ENCODE data around the gene ZSCAN5A. TPM values are rescaled to one million over a fixed set of nuclear protein-coding genes. Genes with fewer than 3 reads are reported as not detected.
A peak's percentile ranks its signal among the peaks of the same experiment; 100 is the strongest.

The ZSCAN5A gene
- polyA plus RNA-seq, 1 of the 3 experiments (the other 2 are of a cell fraction): 6.8 TPM

GRCh38 chr19:56301155-56301554 is 13.5 kb downstream of the ZSCAN5A start:
- Histone ChIP-seq H3K4me1 (ENCODE audit: control insufficient read depth in 1 of 2, insufficient read depth in 2 of 2, low read depth in 1 of 2, low read length in 1 of 2) (no peaks in the 10 kb centered on the region), H3K4me2 (no peak overlapping the region), H2AFZ (ENCODE audit: low read depth) (no peak overlapping the region), H3K27me3 (ENCODE audit: insufficient read depth) (no peaks in the 10 kb centered on the region), H3K9me3 (no peaks in the 10 kb centered on the region), H3K36me3 (replicated peaks in 1 of 2; ENCODE audit: control insufficient read depth in 1 of 2, insufficient read depth in 2 of 2, low read length in 1 of 2) (peaks cover 6 to 16% of the 10 kb centered on the region in 2 experiments), H3K27ac (ENCODE audit: low read depth in 2 of 2, low read length in 1 of 2) (no peak overlapping the region), H3K9me2 (no peaks in the 10 kb centered on the region), H4K20me1 (ENCODE audit: insufficient read depth) (no peaks in the 10 kb centered on the region), H3K9ac (no peak overlapping the region), H3K79me2 (ENCODE audit: insufficient read depth) (no peaks in the 10 kb centered on the region), H3F3A (replicated peaks; ENCODE audit: insufficient read depth) (no peaks in the 10 kb centered on the region), H3K4me3 (ENCODE audit: low read depth in 2 of 2, low read length in 1 of 2) (no peak overlapping the region)
- POLR2A ChIA-PET: interaction anchor here (1.0 kb wide), 1 partner anchor 13 kb away, joined by 3 read pairs; the partner anchor contains the start of gene ZSCAN5A
- 82% methylated on average over 5 of the region's 5 CpGs for WGBS (ENCODE audit: low lambda C conversion rate)
- no peak for DNase-seq
- CTCF ChIA-PET: interaction anchor here (0.6 to 1.8 kb wide), 2 partner anchors 9 to 221 kb away, joined by 3 to 4 read pairs; no protein-coding TSS in a partner anchor
- TF ChIP-seq GABPA (IDR thresholded peaks at IDR 0.05; ENCODE audit: low read depth): no peak
- peak; percentile 16; the same call in 1 of the 2 replicates for TF ChIP-seq CTCF (IDR thresholded peaks at IDR 0.05)

GRCh38 chr19:56299688-56300087 is 15.0 kb downstream of the ZSCAN5A start:
- Histone ChIP-seq H3F3A (replicated peaks; ENCODE audit: insufficient read depth) (no peaks in the 10 kb centered on the region), H3K27me3 (ENCODE audit: insufficient read depth) (no peaks in the 10 kb centered on the region), H3K36me3 (replicated peaks in 1 of 2; ENCODE audit: control insufficient read depth in 1 of 2, insufficient read depth in 2 of 2, low read length in 1 of 2) (peaks cover 6% of the 10 kb centered on the region in 2 experiments), H3K4me1 (ENCODE audit: control insufficient read depth in 1 of 2, insufficient read depth in 2 of 2, low read depth in 1 of 2, low read length in 1 of 2) (no peaks in the 10 kb centered on the region), H4K20me1 (ENCODE audit: insufficient read depth) (no peaks in the 10 kb centered on the region), H3K9me2 (no peaks in the 10 kb centered on the region), H2AFZ (ENCODE audit: low read depth) (no peak overlapping the region), H3K9me3 (no peaks in the 10 kb centered on the region), H3K27ac (ENCODE audit: low read depth in 2 of 2, low read length in 1 of 2) (no peak overlapping the region), H3K79me2 (ENCODE audit: insufficient read depth) (no peaks in the 10 kb centered on the region), H3K4me3 (ENCODE audit: low read depth in 2 of 2, low read length in 1 of 2) (no peak overlapping the region), H3K9ac (no peak overlapping the region), H3K4me2 (no peak overlapping the region)
- DNase-seq: no peak
- ChIA-PET POLR2A (no interaction called here), CTCF (interaction anchor here (1.0 to 2.4 kb wide), 2 partner anchors 8 to 34 kb away, joined by 3 to 9 read pairs; no protein-coding TSS in a partner anchor)
- WGBS (ENCODE audit: low lambda C conversion rate): 86% methylated on average over 3 of the region's 3 CpGs
- no peak for TF ChIP-seq SIN3A (IDR thresholded peaks at IDR 0.05; ENCODE audit: borderline replicate concordance, low read depth, low read length)
- no peak for TF ChIP-seq USF2 (IDR thresholded peaks at IDR 0.05; ENCODE audit: borderline replicate concordance, low read depth, low read length)
- no peak for TF ChIP-seq JUND (IDR thresholded peaks at IDR 0.05)
- no peak for TF ChIP-seq MAX (IDR thresholded peaks at IDR 0.05; ENCODE audit: low read depth)
- TF ChIP-seq IRF3 (IDR thresholded peaks at IDR 0.05; ENCODE audit: low read depth, low read length): no peak
- TF ChIP-seq POLR2AphosphoS5 (IDR thresholded peaks at IDR 0.05; ENCODE audit: low read depth, low read length): no peak
- no peak for TF ChIP-seq TEAD4 (IDR thresholded peaks at IDR 0.05; ENCODE audit: borderline replicate concordance, insufficient read depth)
